Gastrocnemius medialis (tissue), 4 donors: Measurements from ENCODE around the gene PGM2L1. TPM values are rescaled to one million over a fixed set of nuclear protein-coding genes. Genes with fewer than 3 reads are reported as not detected.

Source experiments
- ATAC-seq, 2 donors: fragments of 150-250 bp; one replicate each; pipeline ENCODE4 v1.9.1; 2016
- DNase-seq, 2 donors: peaks; one replicate each; pipeline ENCODE4 v3.0.0-alpha.2; 2019
- H3K27ac ChIP-seq, 4 donors: fragments of 200-600 bp; sonication (generic); 1 replicate in 1 of 4; 2 replicates in 3 of 4; pipeline ENCODE4 v1.5.1; 2016 to 2018; ENCODE audit warnings: mild to moderate bottlenecking in 2 of 4, moderate library complexity in 1 of 4
- H3K27me3 ChIP-seq, 3 donors: fragments of 200-600 bp; sonication (generic) in 2 of 3; 1 replicate in 1 of 3; 2 replicates in 2 of 3; pipeline versions ENCODE4 v1.5.1 to v1.6.0; 2016 to 2019; ENCODE audit warnings: mild to moderate bottlenecking in 1 of 3, moderate library complexity in 1 of 3
- H3K36me3 ChIP-seq, 2 donors: fragments of 200-600 bp; sonication (generic) in 1 of 2; one replicate each; pipeline ENCODE4 v1.5.1; 2017 to 2018
- H3K4me1 ChIP-seq, 2 donors: fragments of 200-600 bp; sonication (generic) in 1 of 2; one replicate each; pipeline ENCODE4 v1.5.1; 2016 to 2017; ENCODE audit warnings: mild to moderate bottlenecking in 2 of 2
- H3K4me3 ChIP-seq, 4 donors: fragments of 200-600 bp; sonication (generic) in 3 of 4; 1 replicate in 1 of 4; 2 replicates in 3 of 4; pipeline ENCODE4 v1.5.1; 2016 to 2019; ENCODE audit warnings: mild to moderate bottlenecking in 2 of 4
- H3K9me3 ChIP-seq, 3 donors: fragments of 200-600 bp; sonication (generic) in 2 of 3; 1 replicate in 1 of 3; 2 replicates in 2 of 3; pipeline ENCODE4 v1.5.1; 2016 to 2019
- POLR2A ChIP-seq, 2 donors: fragments of 450-650 bp; IDR thresholded peaks; one replicate each; pipeline ENCODE4 v1.6.1; 2017; ENCODE audit warnings: antibody characterized with exemption in 2 of 2, mild to moderate bottlenecking in 2 of 2, moderate library complexity in 2 of 2
- in situ Hi-C, 4 donors: fragments of 200-750 bp; cut with MboI; loops; one replicate each; pipeline versions ENCODE4 v1.15.0 to v1.8.0; 2017; ENCODE audit warnings: low sequenced_read_pairs in 4 of 4
- intact Hi-C: fragments of 100-400 bp; cut with DNase I; formaldehyde crosslinking; loops from one replicate; pipeline ENCODE4 v1.15.1; 2023; ENCODE audit warnings: low total_unique reads
- microRNA counts, 2 donors: library from miRNA; unstranded; fragments of <30 nt; microRNA quantifications; one replicate each; lab custom pipeline; 2016
- microRNA-seq, 2 donors: library from miRNA; unstranded; fragments of <30 nt; microRNA quantifications; one replicate each; pipeline ENCODE4, GENCODE V29; 2016; ENCODE audit warnings: borderline replicate concordance in 2 of 2
- total RNA-seq, 4 donors: library from RNA; depleted of rRNA; stranded (reverse); fragments of >200 nt; gene quantifications; one replicate each; pipeline versions ENCODE4 v1.1.0 to v1.2.3, GENCODE V29; 2016
- TF ChIP-seq, protein P1 (sequence below), 5 experiments: fragments of 450-650 bp in 3 of 5; fragments of 200-600 bp in 2 of 5; sonication (generic) in 2 of 5; IDR thresholded peaks in 4 of 5; conservative IDR thresholded peaks in 1 of 5; 1 replicate in 4 of 5; 2 replicates in 1 of 5; pipeline ENCODE4 v1.5.1; 2016 to 2019; ENCODE audit warnings: antibody characterized with exemption in 5 of 5, mild to moderate bottlenecking in 3 of 5, moderate library complexity in 3 of 5

Gene PGM2L1
- total RNA-seq, 4 donors from 2014 or later = 3.7 to 9.7 (median 7.9) TPM

DNA sequence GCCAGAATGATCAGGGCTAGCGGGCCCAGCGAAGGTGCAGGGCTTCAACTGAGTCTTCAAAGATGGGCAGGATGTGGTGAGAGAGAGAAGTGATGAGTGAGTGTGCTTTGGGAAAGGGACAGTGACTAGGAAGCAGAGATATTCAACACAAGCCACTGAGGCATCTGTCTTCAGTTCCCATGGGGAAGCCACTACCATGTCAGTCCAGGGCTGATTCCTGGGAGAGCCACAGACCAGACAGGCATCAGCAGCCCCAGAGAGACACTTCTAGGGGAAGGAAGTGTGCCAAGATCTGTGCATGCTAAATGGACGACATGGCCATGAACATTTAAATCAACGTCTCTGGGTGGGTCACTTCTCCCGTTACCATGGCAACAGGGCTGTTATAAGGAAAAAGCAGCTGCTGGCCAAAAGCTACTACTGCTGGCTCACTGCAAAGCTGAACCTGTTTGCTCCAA, 115.3 kb downstream of the PGM2L1 start:
- in situ Hi-C loops = no loop called here
- TF ChIP-seq, protein P1, sequence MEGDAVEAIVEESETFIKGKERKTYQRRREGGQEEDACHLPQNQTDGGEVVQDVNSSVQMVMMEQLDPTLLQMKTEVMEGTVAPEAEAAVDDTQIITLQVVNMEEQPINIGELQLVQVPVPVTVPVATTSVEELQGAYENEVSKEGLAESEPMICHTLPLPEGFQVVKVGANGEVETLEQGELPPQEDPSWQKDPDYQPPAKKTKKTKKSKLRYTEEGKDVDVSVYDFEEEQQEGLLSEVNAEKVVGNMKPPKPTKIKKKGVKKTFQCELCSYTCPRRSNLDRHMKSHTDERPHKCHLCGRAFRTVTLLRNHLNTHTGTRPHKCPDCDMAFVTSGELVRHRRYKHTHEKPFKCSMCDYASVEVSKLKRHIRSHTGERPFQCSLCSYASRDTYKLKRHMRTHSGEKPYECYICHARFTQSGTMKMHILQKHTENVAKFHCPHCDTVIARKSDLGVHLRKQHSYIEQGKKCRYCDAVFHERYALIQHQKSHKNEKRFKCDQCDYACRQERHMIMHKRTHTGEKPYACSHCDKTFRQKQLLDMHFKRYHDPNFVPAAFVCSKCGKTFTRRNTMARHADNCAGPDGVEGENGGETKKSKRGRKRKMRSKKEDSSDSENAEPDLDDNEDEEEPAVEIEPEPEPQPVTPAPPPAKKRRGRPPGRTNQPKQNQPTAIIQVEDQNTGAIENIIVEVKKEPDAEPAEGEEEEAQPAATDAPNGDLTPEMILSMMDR (IDR thresholded peaks at IDR 0.05 in 4 of 5, conservative IDR thresholded peaks at IDR 0.05 in 1 of 5) = no peak
- TF ChIP-seq POLR2A (IDR thresholded peaks at IDR 0.05) = no peak

DNA sequence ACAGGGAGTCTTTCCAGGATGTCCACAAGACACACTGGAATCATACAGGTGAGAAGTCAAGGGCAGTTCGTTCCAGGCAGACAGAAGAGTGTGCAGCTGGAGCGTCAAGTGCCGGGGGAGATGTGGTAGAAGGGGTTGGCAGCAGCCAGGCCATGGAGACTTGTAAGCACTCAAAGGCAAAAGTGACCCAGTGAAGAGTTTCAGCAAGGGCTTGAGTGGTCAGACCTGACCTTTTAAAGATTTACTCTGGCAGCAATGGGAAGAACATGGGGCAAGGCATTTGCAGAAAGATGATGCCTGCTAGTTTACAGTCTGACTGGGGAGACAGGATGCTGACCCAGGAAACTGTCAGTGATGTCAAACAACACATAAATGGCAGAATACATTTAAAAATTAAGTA, 115.8 kb downstream of the PGM2L1 start:
- intact Hi-C loops = no loop called here
- no peak for ATAC-seq
- H3K27ac ChIP-seq = no peak overlapping the region

More for the DNA sequence above, 115.3 kb downstream of the PGM2L1 start:
- Histone ChIP-seq H3K9me3 (no peaks in the 10 kb centered on the region), H3K36me3 (no peaks in the 10 kb centered on the region), H3K4me3 (no peak overlapping the region), H3K27ac (no peak overlapping the region), H3K27me3 (no peaks in the 10 kb centered on the region), H3K4me1 (no peaks in the 10 kb centered on the region)
- DNase-seq (no peak), ATAC-seq (no peak)
- intact Hi-C loops = no loop called here

DNA sequence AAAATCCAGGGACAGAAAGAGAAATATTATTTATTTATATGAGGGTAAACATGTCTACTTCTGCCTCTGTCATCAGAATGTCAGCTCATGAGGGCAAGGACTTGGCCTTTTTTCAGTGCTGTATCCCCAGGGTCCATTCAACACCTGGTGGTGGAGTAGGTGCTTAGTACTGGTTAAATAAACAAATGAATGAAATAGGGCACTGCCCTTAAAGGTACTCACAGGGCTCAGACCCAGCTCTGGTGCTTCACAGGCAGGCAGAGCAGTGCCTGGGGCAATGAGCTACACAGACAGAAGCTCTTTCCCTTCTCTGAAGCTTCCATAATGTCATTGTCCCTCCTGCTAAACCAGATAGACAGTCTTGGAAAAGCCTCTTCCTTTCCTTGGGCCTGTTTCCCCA, 117.7 kb downstream of the PGM2L1 start:
- Histone ChIP-seq H3K36me3 (no peaks in the 10 kb centered on the region), H3K27me3 (no peaks in the 10 kb centered on the region), H3K27ac (no peak overlapping the region), H3K4me3 (no peak overlapping the region), H3K9me3 (no peaks in the 10 kb centered on the region), H3K4me1 (no peaks in the 10 kb centered on the region)
- DNase-seq = no peak
- no peak for ATAC-seq
- TF ChIP-seq POLR2A (IDR thresholded peaks at IDR 0.05) = no peak
- TF ChIP-seq, protein P1 (IDR thresholded peaks at IDR 0.05 in 4 of 5, conservative IDR thresholded peaks at IDR 0.05 in 1 of 5) = no peak
- intact Hi-C loops = no loop called here
- in situ Hi-C loops = no loop called here

More for the DNA sequence above, 115.8 kb downstream of the PGM2L1 start:
- Histone ChIP-seq H3K4me3 (no peak overlapping the region), H3K9me3 (no peaks in the 10 kb centered on the region), H3K27me3 (no peaks in the 10 kb centered on the region), H3K36me3 (no peaks in the 10 kb centered on the region), H3K4me1 (no peaks in the 10 kb centered on the region)
- TF ChIP-seq, protein P1 (IDR thresholded peaks at IDR 0.05 in 4 of 5, conservative IDR thresholded peaks at IDR 0.05 in 1 of 5) = no peak
- no peak for TF ChIP-seq POLR2A (IDR thresholded peaks at IDR 0.05)
- DNase-seq = no peak
- in situ Hi-C loops = no loop called here

MicroRNA genes within 50 kb of the gene (microRNA counts, 767-probe panel; counts per million panel counts)
- microRNA hsa-miR-548al (lab: Ali Mortazavi, UCI) = 356 to 448 counts per million in 2 donors

Small RNAs within 50 kb of the gene (microRNA-seq; reads per million reads assigned to microRNA genes)
- gene MIR548AL = 0 reads per million in 2 donors

Other genes with a start within 250 kb of the PGM2L1 start
- gene C2CD3, start 227.4 kb downstream of the PGM2L1 start, total RNA-seq = 10 to 100 TPM; 13.8 to 33.2 (median 16.4) TPM
- 10 to 100 TPM; 31.5 to 51.7 (median 43.2) TPM for gene PPME1, start 227.1 kb downstream of the PGM2L1 start, total RNA-seq
- gene P4HA3, start 86.8 kb downstream of the PGM2L1 start, total RNA-seq = under 1 TPM in 1 of 4 donors, not detected in 3; 0.09 TPM
- gene KCNE3, start 69.1 kb upstream of the PGM2L1 start, total RNA-seq = 1 to 10 TPM in 2 of 4 donors, under 1 TPM in 2; 0.24 to 2.8 (median 1.1) TPM
- 10 to 100 TPM in 1 of 4 donors, 1 to 10 TPM in 3; 3.5 to 11.2 (median 8.3) TPM for gene LIPT2, start 95.3 kb upstream of the PGM2L1 start, total RNA-seq
- 1 to 10 TPM; 4.6 to 6.4 (median 5.8) TPM for gene POLD3, start 194.1 kb upstream of the PGM2L1 start, total RNA-seq